DND-41 (cell line): ENCODE data around the gene SLC2A2.

Experiments
- ATAC-seq: fragments of 200-7000 bp; cut with Tn5 transposase; 3 replicates; pipeline ENCODE4 v1.9.1; 2021; ENCODE audit warnings: low read depth; ENCODE audit not compliant: insufficient read depth
- DNase-seq: peaks from one replicate; pipeline ENCODE4 v3.0.0-alpha.2; 2020
- H2AFZ ChIP-seq: 2 replicates; pipeline ENCODE4 v1.6.0; 2012; ENCODE audit warnings: low read depth, low read length
- H3K27ac ChIP-seq: 2 replicates; pipeline ENCODE4 v1.5.1; 2012; ENCODE audit warnings: low read length, inconsistent platforms
- H3K27me3 ChIP-seq: fragments of 200-600 bp; sonication (generic); 2 replicates; pipeline ENCODE4 v1.6.0; 2012; ENCODE audit warnings: low read length, mild to moderate bottlenecking, inconsistent platforms; ENCODE audit not compliant: insufficient read depth, poor library complexity
- H3K36me3 ChIP-seq: 2 replicates; pipeline ENCODE4 v1.5.1; 2012; ENCODE audit warnings: low read length, inconsistent platforms; ENCODE audit not compliant: insufficient read depth
- H3K4me1 ChIP-seq: 2 replicates; pipeline ENCODE4 v1.5.1; 2012; ENCODE audit warnings: mild to moderate bottlenecking, low read length; ENCODE audit not compliant: insufficient read depth
- H3K4me2 ChIP-seq: 2 replicates; pipeline ENCODE4 v1.6.0; 2012; ENCODE audit warnings: mild to moderate bottlenecking, moderate library complexity, low read length, inconsistent platforms; ENCODE audit not compliant: insufficient read depth
- H3K4me3 ChIP-seq, 2 experiments: fragments of 200-600 bp in 1 of 2; shearing (Covaris generic) in 1 of 2; 2 replicates each; pipeline ENCODE4 v1.5.1; 2012 to 2016; ENCODE audit warnings: inconsistent platforms in 2 of 2, low read length in 2 of 2, mild to moderate bottlenecking in 2 of 2, low read depth in 1 of 2, moderate library complexity in 1 of 2
- H3K79me2 ChIP-seq: 2 replicates; pipeline ENCODE4 v1.6.0; 2012; ENCODE audit warnings: low read length, inconsistent platforms; ENCODE audit not compliant: insufficient read depth
- H3K9ac ChIP-seq: 2 replicates; pipeline ENCODE4 v1.6.0; 2012; ENCODE audit warnings: low read depth, mild to moderate bottlenecking, inconsistent platforms, low read length, moderate library complexity
- H3K9me3 ChIP-seq: 2 replicates; pipeline ENCODE4 v1.5.1; 2012; ENCODE audit warnings: low read length, moderate library complexity, mild to moderate bottlenecking, inconsistent platforms; ENCODE audit not compliant: insufficient read depth, severe bottlenecking
- H4K20me1 ChIP-seq: 2 replicates; pipeline ENCODE4 v1.6.0; 2012; ENCODE audit warnings: low read length; ENCODE audit not compliant: insufficient read depth
- CTCF ChIP-seq: IDR thresholded peaks from 2 replicates; pipeline ENCODE4 v1.5.1; 2012; ENCODE audit warnings: borderline replicate concordance, low read length, moderate library complexity, mild to moderate bottlenecking; ENCODE audit not compliant: poor library complexity, severe bottlenecking; ENCODE audit errors: extremely low read depth
- EZH2 ChIP-seq: IDR thresholded peaks from 3 replicates; pipeline ENCODE4 v1.6.1; 2012; ENCODE audit warnings: borderline replicate concordance, low read depth, mild to moderate bottlenecking, moderate library complexity, low read length, inconsistent platforms; ENCODE audit not compliant: severe bottlenecking

SLC2A2 gene

GRCh38 chr3:171066206-171066605 is 39.7 kb upstream of the SLC2A2 start:
- no peaks in the 10 kb centered on the region for H3K36me3 ChIP-seq

DNA sequence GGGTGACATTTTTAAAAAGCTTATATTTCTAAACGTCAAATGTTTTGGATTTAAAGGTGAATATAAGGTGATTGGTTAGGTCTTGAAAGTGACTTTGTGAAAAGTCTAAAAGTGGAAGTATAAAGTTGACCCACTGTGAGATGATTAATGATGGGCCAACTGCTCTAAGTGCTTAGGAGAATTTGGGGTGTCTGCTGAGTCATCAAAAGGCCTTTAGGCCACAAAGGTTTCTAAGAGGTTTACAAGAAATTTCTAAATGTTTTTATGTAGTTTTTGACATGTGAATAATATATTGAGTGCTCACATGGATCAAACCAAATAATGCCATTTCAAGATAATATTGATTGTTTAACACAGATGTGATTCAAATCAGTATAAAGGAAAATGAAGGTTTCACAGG is 39.2 kb upstream of the SLC2A2 start:
- no peak overlapping the region for H3K4me3 ChIP-seq
- no peaks in the 10 kb centered on the region for H3K79me2 ChIP-seq
- DNase-seq = no peak
- no peak overlapping the region for H3K4me2 ChIP-seq
- no peaks in the 10 kb centered on the region for H3K36me3 ChIP-seq
- no peak overlapping the region for H2AFZ ChIP-seq
- TF ChIP-seq CTCF (no peak), EZH2 (no peak)
- no peaks in the 10 kb centered on the region for H4K20me1 ChIP-seq
- H3K9ac ChIP-seq = no peak overlapping the region
- no peak overlapping the region for H3K27ac ChIP-seq
- no peak for ATAC-seq
- no peaks in the 10 kb centered on the region for H3K27me3 ChIP-seq
- H3K9me3 ChIP-seq = no peaks in the 10 kb centered on the region
- no peaks in the 10 kb centered on the region for H3K4me1 ChIP-seq

More at GRCh38 chr3:171066206-171066605, 39.7 kb upstream of the SLC2A2 start:
- ATAC-seq (no peak), DNase-seq (no peak)
- H3K4me3 ChIP-seq = no peak overlapping the region
- no peak overlapping the region for H2AFZ ChIP-seq
- H3K4me1 ChIP-seq = no peaks in the 10 kb centered on the region
- no peak for TF ChIP-seq CTCF
- no peak for TF ChIP-seq EZH2
- no peaks in the 10 kb centered on the region for H3K27me3 ChIP-seq
- no peak overlapping the region for H3K9ac ChIP-seq
- no peaks in the 10 kb centered on the region for H3K79me2 ChIP-seq
- H3K4me2 ChIP-seq = no peak overlapping the region
- no peaks in the 10 kb centered on the region for H4K20me1 ChIP-seq
- H3K9me3 ChIP-seq = no peaks in the 10 kb centered on the region
- no peak overlapping the region for H3K27ac ChIP-seq

DNA sequence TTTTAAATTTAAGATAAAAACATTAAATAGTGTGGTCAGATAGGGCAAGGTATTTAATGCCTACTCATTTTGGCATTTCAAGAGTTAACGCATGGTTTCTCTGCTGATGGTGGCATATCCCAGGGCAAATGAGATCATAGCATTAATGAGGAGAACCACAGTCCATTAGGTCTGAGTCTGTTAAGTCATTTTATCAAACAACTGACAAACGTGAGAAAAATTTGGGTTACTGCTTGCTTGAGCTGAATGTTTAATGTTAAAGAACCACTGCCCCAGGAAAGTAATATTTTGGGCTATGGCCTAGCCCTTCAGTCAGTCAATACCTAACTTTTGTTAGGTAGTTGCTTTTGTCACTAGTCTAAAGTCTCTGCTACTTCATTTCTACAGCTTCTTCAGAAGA is 37.9 kb upstream of the SLC2A2 start:
- H3K27me3 ChIP-seq = no peaks in the 10 kb centered on the region
- ATAC-seq = no peak
- DNase-seq = no peak
- no peak overlapping the region for H2AFZ ChIP-seq
- H3K4me2 ChIP-seq = no peak overlapping the region
- no peaks in the 10 kb centered on the region for H3K9me3 ChIP-seq
- no peaks in the 10 kb centered on the region for H3K79me2 ChIP-seq
- H3K4me3 ChIP-seq = no peak overlapping the region
- no peak overlapping the region for H3K27ac ChIP-seq
- no peak overlapping the region for H3K9ac ChIP-seq
- no peaks in the 10 kb centered on the region for H4K20me1 ChIP-seq
- no peaks in the 10 kb centered on the region for H3K36me3 ChIP-seq
- no peaks in the 10 kb centered on the region for H3K4me1 ChIP-seq
- TF ChIP-seq EZH2 (no peak), CTCF (no peak)

GRCh38 chr3:171061749-171062148 is 35.2 kb upstream of the SLC2A2 start:
- Histone ChIP-seq H3K79me2 (no peaks in the 10 kb centered on the region), H3K36me3 (no peaks in the 10 kb centered on the region), H3K27ac (no peak overlapping the region), H4K20me1 (no peaks in the 10 kb centered on the region), H3K27me3 (peaks cover 4% of the 10 kb centered on the region), H2AFZ (no peak overlapping the region), H3K9me3 (no peaks in the 10 kb centered on the region), H3K4me2 (no peak overlapping the region), H3K4me1 (no peaks in the 10 kb centered on the region), H3K4me3 (no peak overlapping the region), H3K9ac (no peak overlapping the region)
- DNase-seq (no peak), ATAC-seq (no peak)
- TF ChIP-seq CTCF (no peak), EZH2 (no peak)
